Gastrocnemius medialis (tissue), 4 donors: Measurements from ENCODE around the gene OR4B1.

Experiments used
- POLR2A ChIP-seq, 2 donors: fragments of 450-650 bp; IDR thresholded peaks; one replicate each; pipeline ENCODE4 v1.6.1; 2017; ENCODE audit warnings: antibody characterized with exemption in 2 of 2, mild to moderate bottlenecking in 2 of 2, moderate library complexity in 2 of 2
- TF ChIP-seq, protein P1 (sequence below), 5 experiments: fragments of 450-650 bp in 3 of 5; fragments of 200-600 bp in 2 of 5; sonication (generic) in 2 of 5; IDR thresholded peaks in 4 of 5; conservative IDR thresholded peaks in 1 of 5; 1 replicate in 4 of 5; 2 replicates in 1 of 5; pipeline ENCODE4 v1.5.1; 2016 to 2019; ENCODE audit warnings: antibody characterized with exemption in 5 of 5, mild to moderate bottlenecking in 3 of 5, moderate library complexity in 3 of 5

DNA sequence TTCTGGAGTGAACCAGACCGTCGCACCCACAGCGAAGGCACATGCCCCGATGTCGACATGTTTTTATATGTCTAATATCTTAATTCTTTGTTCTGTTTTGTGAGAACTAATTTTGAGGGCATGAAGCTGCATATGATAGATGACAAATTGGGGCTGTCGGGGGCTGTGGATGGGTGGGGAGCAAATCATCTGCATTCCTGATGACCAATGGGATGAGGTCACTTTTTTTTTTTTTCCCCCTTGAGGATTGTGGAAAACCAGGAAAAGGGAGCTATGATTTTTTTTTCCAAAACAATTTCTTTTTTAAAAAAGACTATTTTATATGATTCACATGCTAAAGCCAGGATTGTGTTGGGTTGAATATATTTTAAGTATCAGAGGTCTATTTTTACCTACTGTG, 49.2 kb upstream of the OR4B1 start:
- no peak for TF ChIP-seq POLR2A (IDR thresholded peaks at IDR 0.05)
- TF ChIP-seq, protein P1, sequence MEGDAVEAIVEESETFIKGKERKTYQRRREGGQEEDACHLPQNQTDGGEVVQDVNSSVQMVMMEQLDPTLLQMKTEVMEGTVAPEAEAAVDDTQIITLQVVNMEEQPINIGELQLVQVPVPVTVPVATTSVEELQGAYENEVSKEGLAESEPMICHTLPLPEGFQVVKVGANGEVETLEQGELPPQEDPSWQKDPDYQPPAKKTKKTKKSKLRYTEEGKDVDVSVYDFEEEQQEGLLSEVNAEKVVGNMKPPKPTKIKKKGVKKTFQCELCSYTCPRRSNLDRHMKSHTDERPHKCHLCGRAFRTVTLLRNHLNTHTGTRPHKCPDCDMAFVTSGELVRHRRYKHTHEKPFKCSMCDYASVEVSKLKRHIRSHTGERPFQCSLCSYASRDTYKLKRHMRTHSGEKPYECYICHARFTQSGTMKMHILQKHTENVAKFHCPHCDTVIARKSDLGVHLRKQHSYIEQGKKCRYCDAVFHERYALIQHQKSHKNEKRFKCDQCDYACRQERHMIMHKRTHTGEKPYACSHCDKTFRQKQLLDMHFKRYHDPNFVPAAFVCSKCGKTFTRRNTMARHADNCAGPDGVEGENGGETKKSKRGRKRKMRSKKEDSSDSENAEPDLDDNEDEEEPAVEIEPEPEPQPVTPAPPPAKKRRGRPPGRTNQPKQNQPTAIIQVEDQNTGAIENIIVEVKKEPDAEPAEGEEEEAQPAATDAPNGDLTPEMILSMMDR (IDR thresholded peaks at IDR 0.05 in 4 of 5, conservative IDR thresholded peaks at IDR 0.05 in 1 of 5), result no peak
